Fibroblast of skin of right quadriceps (primary cell): ENCODE measurements around the gene CARD6.
"Not testable (repeated sequence)": the region's sequence is repeated elsewhere in the genome, so short reads cannot be mapped to it uniquely, and the experiment has no call there.

ENCODE experiments used
- DNase-seq: peaks from one replicate; pipeline ENCODE4 v3.0.0-alpha.2; 2013

Gene CARD6

GRCh38 chr5:40875958-40876357, 34.8 kb downstream of the CARD6 start:
- DNase-seq, result no peak

DNA sequence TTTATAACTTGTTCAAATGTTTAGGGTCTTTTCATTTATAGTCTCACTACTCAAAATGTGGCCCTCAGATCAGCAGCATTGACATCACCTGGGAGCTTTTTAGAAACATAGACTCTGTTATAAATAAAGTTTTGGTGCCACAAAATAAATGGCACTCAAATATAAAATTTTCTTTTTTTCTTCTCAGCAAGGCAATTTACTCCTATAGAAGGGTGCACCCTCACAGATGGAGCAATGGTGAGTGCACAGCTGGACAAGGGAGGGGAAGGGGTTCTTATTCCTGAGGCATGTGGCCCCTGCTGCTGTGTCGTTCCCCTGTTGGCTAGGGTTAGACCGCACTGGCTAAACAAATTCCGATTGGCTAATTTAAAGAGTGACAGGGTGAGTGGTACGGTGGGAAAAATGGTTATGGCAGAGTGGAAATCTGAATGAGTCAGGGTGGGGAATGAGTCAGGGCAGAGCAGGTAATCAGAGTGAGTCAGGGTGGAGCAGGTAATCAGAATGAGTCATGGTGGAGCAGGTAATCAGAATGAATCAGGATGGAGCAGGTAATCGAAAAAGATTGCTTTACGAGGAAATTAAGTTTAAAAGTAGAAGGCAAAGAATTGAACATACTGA, 36.3 kb downstream of the CARD6 start:
- no peak for DNase-seq

DNA sequence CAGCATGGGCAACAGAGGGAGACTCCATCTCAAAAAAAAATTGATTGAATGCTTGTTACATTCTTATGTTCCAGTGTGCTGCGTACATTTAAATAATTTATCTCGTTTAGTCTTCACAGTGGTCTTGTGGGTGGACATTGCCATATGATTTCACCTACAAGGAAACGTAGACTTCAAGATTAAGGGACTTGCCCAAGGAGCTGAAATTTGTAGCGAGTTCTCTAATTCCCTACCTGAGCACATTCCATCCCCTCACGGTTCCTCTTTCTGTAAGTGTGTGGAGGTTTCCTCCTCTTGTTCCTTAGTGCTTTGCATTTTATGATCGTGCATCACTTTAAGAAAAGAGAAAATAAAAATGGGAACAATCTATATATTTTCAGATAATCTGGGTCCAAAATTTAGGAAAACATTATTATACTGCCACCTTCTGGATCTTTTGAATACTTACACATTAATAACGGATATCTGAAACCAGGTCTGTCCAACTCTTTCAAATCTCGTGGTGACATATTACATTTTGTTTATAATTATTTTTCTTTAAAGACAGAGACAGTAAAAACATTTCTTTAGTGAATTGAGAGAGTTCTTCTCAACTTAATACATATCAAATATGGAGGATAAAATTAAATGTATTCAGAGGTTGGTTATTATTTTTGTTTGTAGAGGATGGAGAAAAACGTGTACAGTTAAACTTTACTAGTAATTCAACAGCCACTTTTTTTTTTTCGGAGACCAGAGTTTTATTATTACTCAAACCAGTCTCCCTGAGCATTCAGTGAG, 38.2 kb downstream of the CARD6 start:
- peak; percentile 27 for DNase-seq

DNA sequence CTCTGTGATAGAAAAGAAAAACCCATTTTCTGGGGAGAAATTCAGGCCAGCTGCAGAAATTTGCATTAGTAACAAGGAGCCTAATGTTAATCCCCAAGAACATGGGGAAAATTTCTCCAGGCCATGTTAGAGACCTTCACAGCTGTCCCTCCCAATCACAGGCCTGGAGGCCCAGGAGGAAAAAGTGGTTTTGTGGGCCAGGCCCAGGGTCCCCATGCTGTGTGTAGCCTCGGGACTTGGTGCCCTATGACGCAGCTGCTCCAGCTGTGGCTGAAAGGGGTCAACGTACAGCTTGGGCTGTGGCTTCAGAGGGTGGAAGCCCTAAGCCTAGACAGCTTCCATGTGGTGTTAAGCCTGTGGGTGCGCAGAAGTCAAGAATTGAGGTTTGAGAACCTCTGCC, 41.1 kb downstream of the CARD6 start:
- DNase-seq, result no peak

- not testable (repeated sequence) for DNase-seq
These were observed 41.9 kb downstream of the CARD6 start for GRCh38 chr5:40883051-40883450.

DNA sequence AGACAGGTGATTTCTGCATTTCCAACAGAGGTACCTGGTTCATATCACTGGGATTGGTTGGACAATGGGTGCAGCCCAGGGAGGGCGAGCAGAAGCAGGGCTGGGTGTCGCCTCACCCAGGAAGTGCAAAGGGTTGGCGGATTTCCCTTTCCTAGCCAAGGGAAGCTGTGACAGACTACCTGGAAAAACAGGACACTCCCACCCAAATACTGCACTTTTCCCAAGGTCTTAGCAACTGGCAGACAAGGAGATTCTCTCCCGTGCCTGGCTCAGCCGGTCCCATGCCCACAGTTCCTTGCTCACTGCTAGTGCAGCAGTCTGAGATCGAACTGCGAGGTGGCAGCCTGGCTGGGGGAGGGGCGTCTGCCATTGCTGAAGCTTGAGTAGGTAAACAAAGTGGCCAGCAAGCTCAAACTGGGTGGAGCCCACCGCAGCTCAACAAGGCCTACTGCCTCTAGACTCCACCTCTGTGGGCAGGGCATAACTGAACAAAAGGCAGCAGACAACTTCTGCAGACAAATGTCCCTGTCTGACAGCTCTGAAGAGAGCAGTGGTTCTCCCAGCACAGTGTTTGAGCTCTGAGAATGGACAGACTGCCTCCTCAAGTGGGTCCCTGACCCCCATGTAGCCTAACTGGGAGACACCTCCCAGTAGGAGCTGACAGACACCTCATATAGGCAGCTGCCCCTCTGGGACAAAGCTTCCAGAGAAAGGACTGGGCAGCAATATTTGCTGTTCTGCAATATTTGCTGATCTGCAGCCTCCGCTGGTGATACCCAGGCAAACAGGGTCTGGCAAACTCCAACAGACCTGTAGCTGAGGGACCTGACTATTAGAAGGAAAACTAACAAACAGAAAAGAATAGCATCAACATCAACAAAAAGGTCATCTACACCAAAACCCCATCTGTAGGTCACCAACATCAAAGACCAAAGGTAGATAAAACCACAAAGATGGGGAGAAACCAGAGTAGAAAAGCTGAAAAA, 54.6 kb downstream of the CARD6 start:
- not testable (repeated sequence) for DNase-seq

DNA sequence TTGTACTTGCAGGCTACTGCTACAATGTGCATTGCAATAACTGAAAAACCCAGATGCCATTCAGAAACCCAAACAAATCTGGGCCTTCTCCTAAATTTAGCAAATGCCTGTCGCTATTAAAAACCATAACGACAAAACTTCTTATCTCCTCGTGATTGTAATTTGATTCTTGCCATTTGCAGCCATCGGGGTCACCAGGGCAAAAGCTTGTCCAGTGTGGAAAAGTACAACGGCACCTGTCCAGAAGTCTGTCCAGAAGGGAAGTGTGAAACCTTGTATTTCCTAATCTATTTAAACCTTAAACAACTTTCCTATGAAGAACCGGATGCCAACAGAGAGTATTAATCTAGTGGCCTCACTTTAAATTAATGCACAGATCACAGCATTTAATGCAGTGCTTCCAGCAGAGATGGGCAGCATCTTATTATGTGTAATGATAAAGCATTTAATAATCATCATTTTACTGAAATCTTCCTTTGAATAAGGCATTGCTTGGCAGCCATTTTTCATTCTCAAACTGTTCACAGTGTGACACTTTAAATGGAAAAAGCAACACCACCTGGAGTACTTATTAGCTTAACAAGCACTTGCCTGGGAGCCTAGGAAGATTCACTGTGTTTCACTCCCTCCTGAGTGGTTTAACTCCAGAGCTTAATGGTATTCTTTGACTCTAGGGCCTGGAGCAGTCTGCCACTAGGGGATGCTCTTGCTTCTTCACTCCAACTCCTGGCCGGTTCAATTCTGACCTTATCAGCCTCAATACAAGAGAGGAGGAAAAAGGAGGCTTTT, 63.2 kb downstream of the CARD6 start:
- DNase-seq, result peak; percentile 39

GRCh38 chr5:40904994-40905306, 63.8 kb downstream of the CARD6 start:
- DNase-seq, result no peak

DNA sequence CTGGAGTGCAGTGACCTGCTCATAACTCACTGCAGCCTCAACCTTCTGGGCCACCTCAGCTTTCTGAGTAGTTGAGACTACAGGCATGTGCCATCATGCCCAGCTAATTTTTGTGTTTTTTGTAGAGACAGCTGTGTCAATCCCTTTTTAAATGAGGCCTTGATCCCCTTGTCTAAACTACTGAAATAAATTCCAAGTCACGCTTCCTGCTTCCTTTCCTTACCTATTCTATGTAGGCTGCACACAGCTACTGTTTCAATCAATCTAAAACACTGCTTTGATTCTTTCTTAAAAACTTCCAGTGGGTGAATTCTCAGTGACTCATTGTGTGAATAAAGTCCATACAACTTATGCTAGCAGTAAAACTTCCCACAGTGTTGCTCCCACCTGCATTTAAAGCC, 65.2 kb downstream of the CARD6 start:
- no peak for DNase-seq

- DNase-seq, result no peak
These were observed 68.1 kb downstream of the CARD6 start, which contains the start of gene C7 for GRCh38 chr5:40909264-40909663. C7 (plus strand) TSS chr5:40909497; CDS start chr5:40909611, 114 bp downstream.

- no peak for DNase-seq
These were observed 68.6 kb downstream of the CARD6 start for GRCh38 chr5:40909723-40910122.
